Activated CD4-positive, alpha-beta T cell treated with anti-CD3 and anti-CD28 coated beads, Interleukin-10, Interleukin-2, amounts not matched to agents 100 ng/mL and 50 ng/mL, durations not matched to agents 16 hours and 8 hours (primary cell): ENCODE measurements around the gene LYRM9.
A peak's percentile ranks its signal among the peaks of the same experiment; 100 is the strongest.
"Not testable (repeated sequence)": the region's sequence is repeated elsewhere in the genome, so short reads cannot be mapped to it uniquely, and the experiment has no call there.

Experiments
- DNase-seq: peaks from one replicate; pipeline ENCODE4 v3.0.0-alpha.2; 2020

LYRM9 gene

DNA sequence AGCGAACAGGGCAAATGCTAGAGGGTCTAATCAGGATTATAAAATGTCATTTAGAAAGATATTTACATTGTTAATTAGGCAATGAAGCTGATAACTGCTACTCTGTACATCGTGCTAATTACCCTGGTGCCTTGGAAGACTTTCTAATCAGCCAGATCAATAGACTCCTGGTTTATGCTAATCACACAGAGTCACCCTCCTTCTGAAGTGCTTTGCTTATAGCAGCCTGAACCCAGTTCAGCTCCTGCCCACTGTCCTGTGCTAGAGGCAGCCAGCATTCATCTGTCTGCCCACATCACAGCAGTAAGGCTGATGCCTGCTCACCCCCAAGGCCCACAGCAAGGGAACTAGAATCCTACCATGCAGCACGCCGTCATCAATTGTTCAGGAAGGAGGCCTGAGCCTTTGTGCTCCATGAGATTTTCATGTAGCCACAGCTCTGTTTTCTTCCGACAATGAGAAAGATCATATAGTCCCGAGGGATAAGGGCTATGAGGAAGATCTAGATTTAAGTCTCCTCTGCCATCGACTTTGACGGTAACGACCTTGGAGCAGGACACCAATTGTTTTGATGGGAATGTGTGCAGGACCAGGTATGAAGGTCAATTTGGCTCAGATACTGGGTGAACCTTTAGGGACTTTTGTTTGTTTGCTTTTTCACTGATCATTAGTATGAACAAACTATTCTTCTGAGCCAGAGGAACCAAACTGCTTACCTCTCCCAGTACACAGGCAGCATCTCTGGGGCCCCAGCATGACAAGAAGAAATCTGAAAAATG is 12.5 kb upstream of the LYRM9 start:
- DNase-seq, result no peak

- DNase-seq, result no peak
Observed at GRCh38 chr17:27904534-27905446, 11.6 kb upstream of the LYRM9 start.

GRCh38 chr17:27904114-27904513 is 10.9 kb upstream of the LYRM9 start:
- no peak for DNase-seq

- DNase-seq, result no peak
Observed at GRCh38 chr17:27899525-27899924, 6.4 kb upstream of the LYRM9 start.

DNA sequence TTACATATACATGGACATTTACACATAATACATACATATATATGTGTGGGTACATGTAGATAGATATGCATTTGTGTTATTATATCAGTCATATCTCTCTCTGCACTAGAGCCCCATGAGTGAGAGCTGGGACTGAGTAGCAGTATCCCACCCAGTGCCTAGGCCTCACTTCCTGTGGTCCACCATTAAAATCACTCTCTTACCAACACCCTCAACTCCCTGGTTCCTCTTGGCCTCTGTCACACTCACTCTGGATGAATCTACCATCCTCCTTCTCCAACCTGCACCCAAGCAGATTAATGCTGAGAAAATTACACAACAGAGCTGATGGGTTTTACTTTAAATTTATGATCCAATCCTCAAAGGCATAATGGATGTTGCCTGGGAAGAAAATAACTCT is 4.9 kb upstream of the LYRM9 start:
- DNase-seq, result no peak

GRCh38 chr17:27896701-27897100 is 3.5 kb upstream of the LYRM9 start:
- no peak for DNase-seq

DNA sequence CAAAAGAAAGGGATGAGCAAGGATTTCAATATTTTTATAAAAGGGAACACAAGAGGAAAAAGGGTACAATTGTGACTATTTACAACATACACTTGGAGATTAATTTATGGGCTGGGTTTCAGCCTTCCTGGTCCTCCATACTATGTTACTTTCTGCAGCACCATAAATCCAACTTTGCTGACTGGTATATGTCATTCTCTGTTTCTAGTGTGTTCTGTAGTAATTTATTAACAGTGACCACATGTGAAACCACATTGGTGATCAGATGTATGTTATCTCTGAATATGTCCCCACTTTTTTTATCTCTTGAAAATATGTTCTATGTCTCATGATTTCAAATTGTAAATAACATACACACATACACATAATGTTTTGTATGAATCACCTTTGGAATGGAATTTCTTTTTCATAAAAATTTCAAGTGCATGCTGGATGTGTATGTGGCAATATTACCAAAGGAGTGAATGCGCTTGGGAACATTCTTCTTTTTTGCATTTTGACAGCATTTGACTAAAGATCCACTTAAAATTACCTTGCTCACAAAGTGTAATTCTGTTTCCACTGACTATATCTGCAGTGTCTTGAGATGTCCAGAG is 2.9 kb upstream of the LYRM9 start:
- DNase-seq, result no peak

- DNase-seq, result no peak
Observed at GRCh38 chr17:27895123-27895895, 2.1 kb upstream of the LYRM9 start.

DNA sequence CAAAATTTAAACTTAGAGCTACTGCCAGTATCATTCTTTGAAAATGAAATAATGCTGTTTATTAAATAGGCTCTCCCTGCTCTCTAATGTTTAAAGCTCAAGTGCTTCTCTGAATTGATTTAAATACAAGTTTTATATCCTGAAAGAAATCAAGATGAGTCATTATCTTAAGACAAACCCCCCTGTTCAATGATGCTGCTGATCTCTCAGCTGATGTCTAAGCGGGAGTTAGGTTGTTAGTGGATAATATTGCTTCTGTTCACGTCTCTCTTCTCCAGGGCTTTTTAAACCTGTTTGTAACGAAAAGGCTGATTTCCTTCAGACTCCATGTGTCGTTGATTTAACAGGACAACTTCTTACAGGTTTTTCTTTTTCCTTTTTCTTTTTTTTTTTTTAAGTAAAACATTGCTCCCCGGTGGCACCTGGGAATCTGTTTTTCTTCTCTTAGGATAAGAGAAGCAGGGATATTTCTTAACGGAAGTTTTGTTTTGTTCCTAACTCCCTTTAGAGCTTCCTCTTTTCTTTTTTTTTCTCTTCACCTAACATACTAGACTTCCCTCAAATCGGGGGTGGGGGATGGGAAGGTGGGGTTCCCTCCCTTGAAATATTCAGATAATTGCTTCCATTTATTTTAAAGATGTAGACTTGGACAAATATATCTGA is 807 bp upstream of the LYRM9 start:
- no peak for DNase-seq

- no peak for DNase-seq
Observed at GRCh38 chr17:27892542-27892865, 661 bp downstream of the LYRM9 start.

GRCh38 chr17:27891841-27892240 is 1.3 kb downstream of the LYRM9 start:
- DNase-seq, result no peak

- no peak for DNase-seq
Observed at GRCh38 chr17:27889711-27890251, 3.4 kb downstream of the LYRM9 start.

DNA sequence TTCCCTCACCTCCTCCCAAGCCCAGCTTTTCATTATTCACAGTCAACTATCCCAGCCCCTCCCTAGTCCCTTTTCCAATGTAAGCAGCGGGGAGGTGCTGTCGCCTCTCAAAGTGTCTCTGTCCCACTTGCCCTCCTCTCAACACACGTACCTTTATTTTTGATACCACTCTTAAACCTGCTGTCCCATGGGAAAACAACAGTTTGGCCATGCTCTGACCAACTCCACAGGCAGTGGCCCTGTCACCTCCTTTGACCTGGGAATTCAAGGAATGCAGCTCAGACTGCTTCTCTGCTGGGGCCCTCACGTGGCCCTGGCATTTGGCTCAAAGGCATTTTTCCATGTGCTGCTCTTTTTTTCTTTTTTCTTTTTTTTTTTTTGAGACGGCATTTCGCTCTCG is 4.2 kb downstream of the LYRM9 start:
- DNase-seq, result no peak

- DNase-seq, result no peak
Observed at GRCh38 chr17:27888067-27888466, 5.1 kb downstream of the LYRM9 start.

DNA sequence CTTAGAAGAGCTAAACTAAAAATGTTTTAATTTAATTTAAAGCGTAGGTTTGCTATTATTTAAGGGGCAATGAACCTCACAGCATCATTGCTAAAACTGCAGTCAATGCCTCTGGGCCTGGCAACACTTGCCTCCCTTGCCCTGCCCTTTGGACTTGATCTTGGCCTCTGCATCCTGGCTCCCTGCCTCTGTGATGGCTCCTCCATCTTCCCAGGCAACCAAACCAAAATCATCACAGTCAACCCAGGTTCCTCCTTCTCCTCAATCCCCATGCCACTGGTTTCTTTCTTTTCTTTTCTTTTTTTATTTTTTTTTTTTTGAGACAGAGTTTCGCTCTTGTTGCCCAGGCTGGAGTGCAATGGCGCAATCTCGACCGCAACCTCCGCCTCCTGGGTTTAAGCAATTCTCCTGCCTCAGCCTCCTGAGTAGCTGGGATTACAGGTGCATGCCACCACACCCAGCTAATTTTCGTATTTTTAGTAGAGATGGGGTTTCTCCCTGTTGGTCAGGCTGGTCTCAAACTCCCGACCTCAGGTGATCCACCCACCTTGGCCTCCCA is 6.7 kb downstream of the LYRM9 start:
- not testable (repeated sequence) for DNase-seq

DNA sequence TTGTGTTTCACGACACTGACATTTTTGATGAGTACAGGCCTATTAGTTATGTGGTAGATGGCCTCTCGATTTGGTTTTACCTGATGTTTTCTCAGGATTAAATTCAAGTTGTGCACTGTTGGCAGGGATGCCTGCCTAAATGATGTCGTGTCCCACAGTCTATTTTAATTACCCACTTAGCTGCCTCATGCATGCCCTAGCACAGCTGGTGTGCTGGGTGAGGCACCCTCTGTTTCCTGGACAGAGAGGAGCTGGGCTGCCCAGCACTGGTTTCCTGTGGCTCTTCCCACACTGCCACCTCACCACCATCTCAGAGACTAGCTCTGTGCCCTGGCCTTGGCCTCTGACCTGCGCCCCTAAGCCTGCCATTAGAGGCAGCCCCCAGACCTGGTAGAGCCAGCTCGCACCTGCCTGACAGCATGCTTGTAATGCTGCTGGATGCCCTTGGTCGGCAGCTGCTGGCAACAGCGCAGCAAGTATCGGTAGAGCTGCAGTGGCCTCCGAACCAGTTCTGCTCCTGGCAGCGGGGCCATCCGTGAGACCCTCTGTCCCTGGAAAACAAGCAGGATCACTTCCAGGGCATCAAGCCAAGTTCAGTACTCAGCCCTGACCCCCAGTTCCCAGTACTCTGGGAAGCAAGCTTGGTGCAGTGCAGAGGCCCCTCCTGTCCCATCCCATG is 10.9 kb downstream of the LYRM9 start:
- no peak for DNase-seq

DNA sequence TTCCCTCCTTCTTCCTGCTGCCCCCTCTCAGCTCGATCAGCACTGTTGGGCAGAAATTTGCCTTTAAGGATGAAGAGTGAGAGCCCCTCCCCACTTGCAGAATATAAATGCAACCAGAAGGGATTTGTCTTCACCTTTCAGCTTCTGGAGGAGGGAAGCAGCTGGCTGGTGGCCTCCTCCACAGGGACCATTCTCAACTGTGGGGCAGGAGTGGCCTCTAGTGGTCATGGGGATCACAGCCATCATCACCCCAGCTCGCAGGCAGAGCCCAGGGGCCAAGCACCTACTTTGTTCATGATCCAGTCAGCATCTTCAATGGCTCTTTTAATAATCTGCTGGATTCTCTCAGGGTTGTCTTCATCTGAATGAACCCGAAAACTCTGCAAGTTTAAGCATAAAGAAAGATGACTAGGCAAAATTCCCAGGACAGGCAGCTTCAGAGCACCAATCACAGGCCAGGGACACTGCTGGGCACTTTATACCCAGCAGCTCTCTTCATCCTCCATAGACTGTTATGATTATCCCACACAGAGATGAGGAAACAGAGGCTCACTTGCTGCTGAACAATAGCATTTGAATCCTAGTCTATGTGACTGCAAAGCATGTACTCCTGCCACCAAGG is 13.1 kb downstream of the LYRM9 start:
- peak; percentile 79 for DNase-seq

DNA sequence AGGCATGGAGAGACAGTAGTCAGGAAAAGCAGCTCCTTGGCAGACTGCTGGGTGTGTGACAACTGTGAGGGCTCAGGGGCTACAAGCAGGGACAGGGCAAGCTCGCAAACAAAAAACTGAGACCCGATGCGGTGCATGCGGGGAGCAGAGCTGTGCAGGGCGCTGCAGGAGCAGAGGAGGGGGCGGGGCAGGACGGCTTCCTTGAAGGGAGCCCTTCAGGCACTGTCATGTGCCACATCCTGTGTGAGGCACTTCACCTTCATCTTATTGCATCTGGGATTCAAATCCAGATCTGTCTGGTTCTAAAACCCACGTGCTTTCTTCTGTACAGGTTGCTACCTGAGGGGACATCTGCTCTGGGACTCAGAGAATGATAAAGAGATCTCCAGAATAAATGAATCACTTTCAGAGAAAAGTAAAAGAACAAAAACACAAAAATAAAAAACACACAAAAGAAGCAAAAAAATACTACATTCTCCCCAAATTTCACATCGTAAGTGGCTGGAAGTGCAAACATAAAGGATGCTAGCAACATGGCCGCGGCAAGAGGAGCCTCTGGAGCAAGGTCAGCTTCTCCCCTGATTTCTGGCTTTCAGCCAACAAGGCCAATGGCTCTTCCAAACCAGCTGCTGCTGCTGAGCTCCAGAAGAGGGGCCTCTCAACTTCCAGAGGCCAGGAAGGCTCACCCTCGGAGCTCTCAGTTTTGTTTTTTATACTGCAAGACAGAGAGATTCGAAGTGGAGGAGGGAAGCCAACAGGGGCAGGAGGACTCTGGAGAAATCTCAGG is 14.2 kb downstream of the LYRM9 start:
- peak; percentile 60 for DNase-seq

DNA sequence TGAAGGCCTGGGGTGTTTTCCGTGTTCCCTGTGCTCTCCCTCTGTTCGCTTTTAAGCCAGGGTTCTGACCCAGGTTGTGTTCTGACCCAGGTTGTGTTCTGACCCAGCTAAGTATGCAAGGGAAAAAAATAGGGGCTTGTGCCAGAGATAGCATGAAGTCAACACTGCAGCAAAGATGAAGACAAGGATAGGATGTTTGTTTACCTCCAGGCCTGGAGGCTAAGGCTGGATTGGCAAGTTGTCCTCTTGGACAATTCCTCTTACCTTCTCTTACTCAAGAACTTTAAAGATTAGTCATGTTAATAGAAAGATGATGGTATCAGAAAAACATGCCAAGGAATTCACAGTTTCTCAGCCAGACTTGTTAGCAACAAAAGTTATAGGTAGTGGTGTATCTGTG is 19.4 kb downstream of the LYRM9 start:
- no peak for DNase-seq

DNA sequence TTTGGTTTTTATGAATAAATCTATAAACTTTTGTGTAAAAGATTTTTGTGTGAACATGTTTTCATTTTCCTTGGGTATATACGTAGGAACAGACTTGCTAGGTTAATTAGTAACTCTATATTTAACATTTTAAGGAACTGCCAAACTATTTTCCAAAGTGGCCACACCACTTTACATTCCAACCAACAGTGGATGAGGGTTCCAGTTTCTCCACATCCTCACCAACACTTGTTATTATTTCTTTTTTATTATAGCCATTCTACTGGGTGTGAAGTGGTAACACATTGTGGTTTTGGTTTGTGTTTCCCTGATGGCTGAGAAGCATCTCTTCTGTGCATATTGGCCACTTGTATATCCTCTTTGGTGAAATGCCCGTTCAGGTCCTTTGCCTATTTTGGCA is 20.0 kb downstream of the LYRM9 start:
- no peak for DNase-seq
